Karpas-422 (cell line): ENCODE measurements around the gene CTSW. TPM values are rescaled to one million over a fixed set of nuclear protein-coding genes. Genes with fewer than 3 reads are reported as not detected.
A peak's percentile ranks its signal among the peaks of the same experiment; 100 is the strongest.
"Not testable (repeated sequence)": the region's sequence is repeated elsewhere in the genome, so short reads cannot be mapped to it uniquely, and the experiment has no call there.

Experiments used
- DNase-seq: peaks from one replicate; pipeline ENCODE4 v3.0.0-alpha.2; 2015
- H2AFZ ChIP-seq: fragments of 200-600 bp; sonication (generic); 2 replicates; pipeline ENCODE4 v1.6.1; 2014; ENCODE audit warnings: antibody characterized with exemption, low read length, mixed read lengths
- H3K27ac ChIP-seq: fragments of 200-600 bp; sonication (generic); 2 replicates; pipeline ENCODE4 v1.5.1; 2014; ENCODE audit warnings: mild to moderate bottlenecking, low read length, moderate library complexity
- H3K27me3 ChIP-seq: fragments of 200-600 bp; sonication (generic); 2 replicates; pipeline ENCODE4 v1.6.1; 2014; ENCODE audit warnings: low read length, mixed read lengths
- H3K36me3 ChIP-seq: fragments of 200-600 bp; sonication (generic); 2 replicates; pipeline ENCODE4 v1.6.1; 2014; ENCODE audit warnings: low read length, mixed read lengths; ENCODE audit not compliant: insufficient read depth
- H3K4me1 ChIP-seq: fragments of 200-600 bp; sonication (generic); 2 replicates; pipeline ENCODE4 v1.6.1; 2014; ENCODE audit warnings: mild to moderate bottlenecking, low read length, mixed read lengths
- H3K4me2 ChIP-seq: fragments of 200-600 bp; sonication (generic); 2 replicates; pipeline ENCODE4 v1.6.1; 2014; ENCODE audit warnings: low read length, low read depth, mild to moderate bottlenecking; ENCODE audit not compliant: poor library complexity, severe bottlenecking
- H3K4me3 ChIP-seq: fragments of 200-600 bp; sonication (generic); 2 replicates; pipeline ENCODE4 v1.5.1; 2014; ENCODE audit warnings: mild to moderate bottlenecking, antibody characterized with exemption, low read length, mixed read lengths
- H3K79me2 ChIP-seq: fragments of 200-600 bp; sonication (generic); 2 replicates; pipeline ENCODE4 v1.6.1; 2014; ENCODE audit warnings: mild to moderate bottlenecking, low read length, mixed read lengths
- H3K9ac ChIP-seq: fragments of 200-600 bp; sonication (generic); 2 replicates; pipeline ENCODE4 v1.6.0; 2014; ENCODE audit warnings: low read length
- H3K9me2 ChIP-seq: fragments of 200-600 bp; sonication (generic), shearing (Covaris generic); replicated peaks from 2 replicates; pipeline ENCODE4 v1.6.0; 2014; ENCODE audit warnings: mild to moderate bottlenecking, low read length, moderate library complexity; ENCODE audit not compliant: insufficient read depth
- H3K9me3 ChIP-seq: fragments of 300-700, 200-600 bp; sonication (generic); 2 replicates; pipeline ENCODE4 v1.6.1; 2014; ENCODE audit warnings: low read length, mixed read lengths
- H4K20me1 ChIP-seq: fragments of 200-600 bp; sonication (generic); 2 replicates; pipeline ENCODE4 v1.6.1; 2014; ENCODE audit warnings: mild to moderate bottlenecking, antibody characterized with exemption, low read length, low read depth; ENCODE audit not compliant: insufficient read depth
- total RNA-seq: library from RNA; depleted of rRNA; stranded (reverse); fragments of >200 nt; shearing (Covaris generic); gene quantifications from 2 replicates; pipeline ENCODE4 v1.2.3, GENCODE V29; 2014; ENCODE audit warnings: low replicate concordance

Gene CTSW
- total RNA-seq, 1 experiment from 2014 or later: not detected

DNA sequence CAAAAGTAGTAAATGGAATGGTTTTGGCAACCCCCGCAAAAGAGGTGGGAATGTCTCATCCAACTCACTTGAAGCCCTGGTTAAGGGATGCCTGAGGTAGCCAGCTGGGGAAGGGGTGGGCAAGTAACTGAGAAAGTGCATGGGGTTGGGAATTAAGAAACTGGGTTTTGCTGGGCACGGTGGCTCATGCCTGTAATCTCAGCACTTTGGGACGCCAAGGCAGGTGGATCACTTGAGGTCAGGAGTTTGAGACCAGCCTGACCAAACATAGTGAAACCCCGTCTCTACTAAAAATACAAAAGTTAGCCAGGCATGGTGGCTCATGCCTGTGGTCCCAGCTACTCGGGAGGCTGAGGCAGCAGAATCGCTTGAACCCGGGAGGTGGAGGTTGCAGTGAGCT lies 30.9 kb upstream of the CTSW start:
- not testable (repeated sequence) for H3K4me3 ChIP-seq, H3K4me2 ChIP-seq, H3K9ac ChIP-seq, H3K79me2 ChIP-seq, H2AFZ ChIP-seq, H4K20me1 ChIP-seq, H3K27ac ChIP-seq, H3K9me3 ChIP-seq, H3K9me2 ChIP-seq, H3K4me1 ChIP-seq, H3K27me3 ChIP-seq
- peaks cover 11% of the 10 kb centered on the region for H3K36me3 ChIP-seq
- DNase-seq: peak; percentile 20

DNA sequence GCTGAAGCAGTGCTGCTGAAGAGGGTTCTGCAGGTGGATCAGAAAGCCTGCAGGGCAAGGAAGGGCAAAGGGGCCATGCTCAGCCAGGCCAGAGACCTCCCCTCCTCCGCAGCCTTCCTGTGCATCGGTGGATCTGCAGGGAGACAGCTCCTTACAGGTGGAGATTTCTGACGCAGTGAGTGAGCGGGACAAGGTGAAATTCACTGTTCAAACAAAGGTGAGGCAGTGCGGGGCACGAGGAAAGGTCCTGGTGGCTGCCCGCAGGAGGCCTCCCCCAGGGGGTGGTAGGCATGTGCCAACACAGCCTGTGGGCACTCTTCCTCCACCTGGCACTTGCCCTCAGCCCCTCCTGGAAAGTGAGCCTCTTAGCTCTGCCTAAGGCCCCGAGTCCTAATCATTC lies 30.3 kb upstream of the CTSW start:
- peaks cover 11% of the 10 kb centered on the region for H4K20me1 ChIP-seq
- H3K4me1 ChIP-seq: no peaks in the 10 kb centered on the region
- peaks cover 18% of the 10 kb centered on the region for H3K36me3 ChIP-seq
- H3K4me3 ChIP-seq: no peak overlapping the region
- no peaks in the 10 kb centered on the region for H3K79me2 ChIP-seq
- H3K9me3 ChIP-seq: no peaks in the 10 kb centered on the region
- H3K27me3 ChIP-seq: no peaks in the 10 kb centered on the region
- H2AFZ ChIP-seq: no peak overlapping the region
- H3K9me2 ChIP-seq: no peaks in the 10 kb centered on the region
- no peak overlapping the region for H3K4me2 ChIP-seq
- no peak overlapping the region for H3K9ac ChIP-seq
- H3K27ac ChIP-seq: no peak overlapping the region
- DNase-seq: no peak

DNA sequence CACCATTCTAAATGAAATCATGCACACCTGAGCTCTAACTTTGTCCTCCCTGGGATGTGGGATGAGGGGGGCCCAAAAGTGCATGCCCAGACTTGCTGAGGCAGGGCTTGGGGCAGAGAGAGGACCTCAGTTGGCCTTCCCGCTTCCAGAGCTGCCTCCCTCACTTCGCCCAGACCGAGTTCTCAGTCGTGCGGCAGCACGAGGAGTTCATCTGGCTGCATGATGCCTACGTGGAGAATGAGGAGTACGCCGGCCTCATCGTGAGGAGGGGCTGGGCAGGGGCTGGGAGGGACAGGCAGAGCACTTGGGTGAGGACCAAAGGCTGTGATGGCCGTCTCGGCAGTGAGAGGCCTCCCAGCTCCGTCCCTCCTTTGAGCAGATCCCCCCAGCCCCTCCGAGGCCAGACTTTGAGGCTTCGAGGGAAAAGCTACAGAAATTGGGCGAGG lies 29.8 kb upstream of the CTSW start:
- peak; percentile 44 for DNase-seq
- H3K4me2 ChIP-seq: no peak overlapping the region
- peaks cover 16% of the 10 kb centered on the region for H4K20me1 ChIP-seq

GRCh38 chr11:65850217-65851082 lies 29.2 kb upstream of the CTSW start:
- no peaks in the 10 kb centered on the region for H3K9me2 ChIP-seq
- H3K4me3 ChIP-seq: no peak overlapping the region
- peaks cover 22% of the 10 kb centered on the region for H4K20me1 ChIP-seq
- H3K9me3 ChIP-seq: no peaks in the 10 kb centered on the region
- no peaks in the 10 kb centered on the region for H3K27me3 ChIP-seq
- no peak overlapping the region for H2AFZ ChIP-seq
- DNase-seq: peak; percentile 65
- H3K27ac ChIP-seq: no peak overlapping the region
- H3K4me1 ChIP-seq: no peaks in the 10 kb centered on the region
- H3K36me3 ChIP-seq: peaks cover 28% of the 10 kb centered on the region
- H3K9ac ChIP-seq: no peak overlapping the region
- H3K79me2 ChIP-seq: 0 out of 2 replicates have a peak, but pooled peaks cover under 1% of the 10 kb centered on the region
- no peak overlapping the region for H3K4me2 ChIP-seq

More for the DNA sequence above, 29.8 kb upstream of the CTSW start:
- H3K9ac ChIP-seq: no peak overlapping the region
- H3K27ac ChIP-seq: no peak overlapping the region
- no peaks in the 10 kb centered on the region for H3K9me3 ChIP-seq
- no peaks in the 10 kb centered on the region for H3K9me2 ChIP-seq
- H3K79me2 ChIP-seq: no peaks in the 10 kb centered on the region
- H3K27me3 ChIP-seq: no peaks in the 10 kb centered on the region
- H3K4me1 ChIP-seq: no peaks in the 10 kb centered on the region
- no peak overlapping the region for H3K4me3 ChIP-seq
- H3K36me3 ChIP-seq: peaks cover 22% of the 10 kb centered on the region
- H2AFZ ChIP-seq: no peak overlapping the region

DNA sequence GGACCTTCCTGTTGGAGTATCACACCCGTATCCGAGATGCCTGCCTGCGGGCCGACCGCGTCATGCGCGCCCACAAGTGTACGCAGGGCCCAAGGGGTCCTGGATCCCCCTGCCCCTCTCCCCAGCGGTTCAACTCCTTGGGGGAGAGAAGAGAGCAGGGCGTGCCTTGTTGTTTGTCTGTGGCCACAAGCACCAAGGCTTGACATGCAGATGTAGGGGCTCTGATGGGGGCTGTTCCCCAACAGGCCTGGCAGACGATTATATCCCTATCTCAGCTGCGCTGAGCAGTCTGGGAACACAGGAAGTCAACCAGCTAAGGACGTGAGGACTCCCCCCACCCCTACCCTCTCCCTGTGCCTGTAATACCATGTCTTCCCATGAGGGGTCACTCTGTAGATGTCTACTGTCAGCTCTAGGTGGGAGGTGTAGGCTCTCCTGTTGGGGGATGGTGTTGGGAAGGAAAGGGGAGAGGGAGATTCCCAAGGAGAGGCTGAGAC lies 28.5 kb upstream of the CTSW start:
- no peak overlapping the region for H3K9ac ChIP-seq
- H3K4me2 ChIP-seq: no peak overlapping the region
- H3K27me3 ChIP-seq: no peaks in the 10 kb centered on the region
- no peak overlapping the region for H2AFZ ChIP-seq
- H3K79me2 ChIP-seq: peaks cover 7% of the 10 kb centered on the region
- peaks cover 2% of the 10 kb centered on the region for H3K4me1 ChIP-seq
- no peaks in the 10 kb centered on the region for H3K9me2 ChIP-seq
- DNase-seq: peak; percentile 86
- H3K36me3 ChIP-seq: peaks cover 35% of the 10 kb centered on the region
- no peaks in the 10 kb centered on the region for H3K9me3 ChIP-seq
- H3K4me3 ChIP-seq: no peak overlapping the region
- H3K27ac ChIP-seq: no peak overlapping the region
- peaks cover 29% of the 10 kb centered on the region for H4K20me1 ChIP-seq

GRCh38 chr11:65851811-65852507 lies 27.7 kb upstream of the CTSW start:
- H3K4me3 ChIP-seq: no peak overlapping the region
- no peak overlapping the region for H3K9ac ChIP-seq
- peaks cover 9% of the 10 kb centered on the region for H3K4me1 ChIP-seq
- H4K20me1 ChIP-seq: peaks cover 37% of the 10 kb centered on the region
- no peaks in the 10 kb centered on the region for H3K27me3 ChIP-seq
- no peaks in the 10 kb centered on the region for H3K9me2 ChIP-seq
- no peak overlapping the region for H3K27ac ChIP-seq
- H2AFZ ChIP-seq: no peak overlapping the region
- peaks cover 43% of the 10 kb centered on the region for H3K36me3 ChIP-seq
- no peak overlapping the region for H3K4me2 ChIP-seq
- H3K9me3 ChIP-seq: no peaks in the 10 kb centered on the region
- peak; percentile 66 for DNase-seq
- H3K79me2 ChIP-seq: peaks cover 16% of the 10 kb centered on the region

DNA sequence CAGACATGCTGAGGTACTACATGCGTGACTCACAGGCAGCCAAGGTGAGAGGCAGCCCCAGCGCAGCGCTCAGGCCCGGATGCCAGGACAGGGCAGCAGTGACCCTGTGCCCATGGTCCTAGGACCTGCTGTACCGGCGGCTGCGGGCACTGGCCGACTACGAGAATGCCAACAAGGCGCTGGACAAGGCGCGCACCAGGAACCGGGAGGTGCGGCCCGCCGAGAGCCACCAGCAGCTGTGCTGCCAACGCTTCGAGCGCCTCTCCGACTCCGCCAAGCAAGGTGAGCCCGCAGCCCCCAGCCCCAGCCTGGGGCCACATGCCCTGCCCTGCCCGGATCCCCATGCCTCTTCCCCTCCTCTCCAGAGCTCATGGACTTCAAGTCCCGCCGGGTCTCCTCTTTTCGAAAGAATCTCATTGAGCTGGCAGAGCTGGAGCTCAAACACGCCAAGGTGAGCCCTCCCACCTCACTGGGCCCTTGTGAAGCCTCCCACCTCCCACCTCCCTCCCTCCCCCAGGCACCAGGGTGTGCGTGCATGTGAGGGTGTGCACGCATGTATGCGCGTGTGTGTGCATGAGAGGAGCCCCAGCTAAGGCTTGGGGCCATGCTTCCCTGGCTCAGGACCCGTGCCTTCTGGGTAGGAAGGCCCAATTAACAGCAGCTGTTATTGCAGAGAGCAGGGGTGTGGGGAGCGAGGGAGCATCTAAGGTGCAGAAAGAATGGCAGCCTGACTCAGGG lies 27.0 kb upstream of the CTSW start:
- H3K4me3 ChIP-seq: no peak overlapping the region
- no peak overlapping the region for H3K27ac ChIP-seq
- H3K9ac ChIP-seq: no peak overlapping the region
- H2AFZ ChIP-seq: no peak overlapping the region
- DNase-seq: peak; percentile 59
- peaks cover 45% of the 10 kb centered on the region for H3K36me3 ChIP-seq
- H3K9me2 ChIP-seq: no peaks in the 10 kb centered on the region
- H3K4me2 ChIP-seq: no peak overlapping the region
- H3K4me1 ChIP-seq: peaks cover 9% of the 10 kb centered on the region
- H3K9me3 ChIP-seq: no peaks in the 10 kb centered on the region
- H4K20me1 ChIP-seq: peaks cover 44% of the 10 kb centered on the region
- peaks cover 22% of the 10 kb centered on the region for H3K79me2 ChIP-seq
- H3K27me3 ChIP-seq: no peaks in the 10 kb centered on the region
